Chondrocyte (in vitro differentiated cells): ENCODE measurements around the gene UBA3. TPM values are rescaled to one million over a fixed set of nuclear protein-coding genes. Genes with fewer than 3 reads are reported as not detected.

Experiments
- DNase-seq: peaks from one replicate; pipeline ENCODE4 v3.0.0; 2021; ENCODE audit warnings: mixed read lengths, low spot score
- H3K27ac Mint-ChIP-seq: one replicate; pipeline ENCODE4 v1.8.0; 2021; ENCODE audit warnings: mild to moderate bottlenecking, moderate library complexity, mixed read lengths; ENCODE audit not compliant: unreplicated experiment
- H3K27me3 Mint-ChIP-seq: 2 replicates; pipeline ENCODE4 v1.8.0; 2021; ENCODE audit warnings: low read depth, mixed read lengths
- H3K36me3 Mint-ChIP-seq: 2 replicates; pipeline ENCODE4 v1.8.0; 2021; ENCODE audit warnings: low read depth, mixed read lengths
- H3K4me1 Mint-ChIP-seq: 2 replicates; pipeline ENCODE4 v1.8.0; 2021; ENCODE audit warnings: low read depth, mild to moderate bottlenecking, mixed read lengths
- H3K4me3 Mint-ChIP-seq: one replicate; pipeline ENCODE4 v1.8.0; 2021; ENCODE audit warnings: mild to moderate bottlenecking, moderate library complexity, mixed read lengths; ENCODE audit not compliant: unreplicated experiment
- H3K9me3 Mint-ChIP-seq: 2 replicates; pipeline ENCODE4 v1.8.0; 2021; ENCODE audit warnings: low read depth, mixed read lengths
- total RNA-seq: library from RNA; stranded (reverse); gene quantifications from 3 replicates; pipeline ENCODE4 v1.2.1, GENCODE V29; 2021
- TF ChIP-seq, protein P1 (sequence below): fragments of 200-600 bp; sonication (generic); IDR thresholded peaks from 2 replicates; pipeline ENCODE4 v1.5.0; 2021; ENCODE audit warnings: antibody characterized with exemption, mild to moderate bottlenecking, moderate library complexity

Gene UBA3
- total RNA-seq, 1 donor from 2014 or later, result 58.3 TPM

DNA sequence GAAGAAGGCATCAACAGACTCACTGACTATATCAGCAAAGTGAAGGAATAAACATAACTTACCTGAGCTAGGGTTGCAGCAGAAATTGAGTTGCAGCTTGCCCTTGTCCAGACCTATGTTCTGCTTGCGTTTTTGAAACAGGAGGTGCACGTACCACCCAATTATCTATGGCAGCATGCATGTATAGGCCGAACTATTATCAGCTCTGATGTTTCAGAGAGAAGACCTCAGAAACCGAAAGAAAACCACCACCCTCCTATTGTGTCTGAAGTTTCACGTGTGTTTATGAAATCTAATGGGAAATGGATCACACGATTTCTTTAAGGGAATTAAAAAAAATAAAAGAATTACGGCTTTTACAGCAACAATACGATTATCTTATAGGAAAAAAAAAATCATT lies 24.4 kb upstream of the UBA3 start:
- H3K4me1 Mint-ChIP-seq, result peaks cover 5% of the 10 kb centered on the region
- H3K36me3 Mint-ChIP-seq, result peaks cover 26% of the 10 kb centered on the region
- no peak overlapping the region for H3K4me3 Mint-ChIP-seq
- H3K9me3 Mint-ChIP-seq, result no peaks in the 10 kb centered on the region
- TF ChIP-seq, protein P1, sequence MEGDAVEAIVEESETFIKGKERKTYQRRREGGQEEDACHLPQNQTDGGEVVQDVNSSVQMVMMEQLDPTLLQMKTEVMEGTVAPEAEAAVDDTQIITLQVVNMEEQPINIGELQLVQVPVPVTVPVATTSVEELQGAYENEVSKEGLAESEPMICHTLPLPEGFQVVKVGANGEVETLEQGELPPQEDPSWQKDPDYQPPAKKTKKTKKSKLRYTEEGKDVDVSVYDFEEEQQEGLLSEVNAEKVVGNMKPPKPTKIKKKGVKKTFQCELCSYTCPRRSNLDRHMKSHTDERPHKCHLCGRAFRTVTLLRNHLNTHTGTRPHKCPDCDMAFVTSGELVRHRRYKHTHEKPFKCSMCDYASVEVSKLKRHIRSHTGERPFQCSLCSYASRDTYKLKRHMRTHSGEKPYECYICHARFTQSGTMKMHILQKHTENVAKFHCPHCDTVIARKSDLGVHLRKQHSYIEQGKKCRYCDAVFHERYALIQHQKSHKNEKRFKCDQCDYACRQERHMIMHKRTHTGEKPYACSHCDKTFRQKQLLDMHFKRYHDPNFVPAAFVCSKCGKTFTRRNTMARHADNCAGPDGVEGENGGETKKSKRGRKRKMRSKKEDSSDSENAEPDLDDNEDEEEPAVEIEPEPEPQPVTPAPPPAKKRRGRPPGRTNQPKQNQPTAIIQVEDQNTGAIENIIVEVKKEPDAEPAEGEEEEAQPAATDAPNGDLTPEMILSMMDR, result no peak
- no peaks in the 10 kb centered on the region for H3K27me3 Mint-ChIP-seq
- DNase-seq, result no peak
- no peak overlapping the region for H3K27ac Mint-ChIP-seq

DNA sequence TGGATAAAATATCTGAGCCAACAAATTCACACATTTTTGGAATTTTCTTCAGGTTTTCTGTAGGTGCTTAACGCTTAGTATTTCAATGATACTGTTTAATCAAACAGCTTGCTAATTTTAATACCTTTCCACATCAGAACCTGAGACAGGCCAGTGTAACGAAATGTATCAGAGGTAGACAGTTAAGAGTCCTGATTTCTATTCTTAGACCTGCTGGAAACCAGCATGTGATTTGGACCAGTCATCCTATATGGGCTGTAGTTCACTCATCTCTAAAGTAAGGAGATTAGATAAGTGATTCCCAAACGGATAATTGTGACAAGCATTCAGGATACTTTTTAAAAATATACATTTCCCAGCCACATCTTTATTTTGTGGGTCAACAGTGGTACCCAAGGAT lies 23.0 kb upstream of the UBA3 start:
- no peak for DNase-seq
- H3K4me1 Mint-ChIP-seq, result peaks cover 5% of the 10 kb centered on the region
- no peaks in the 10 kb centered on the region for H3K9me3 Mint-ChIP-seq
- H3K27ac Mint-ChIP-seq, result no peak overlapping the region
- no peaks in the 10 kb centered on the region for H3K27me3 Mint-ChIP-seq
- H3K4me3 Mint-ChIP-seq, result no peak overlapping the region
- TF ChIP-seq, protein P1, result no peak
- H3K36me3 Mint-ChIP-seq, result peaks cover 26% of the 10 kb centered on the region

DNA sequence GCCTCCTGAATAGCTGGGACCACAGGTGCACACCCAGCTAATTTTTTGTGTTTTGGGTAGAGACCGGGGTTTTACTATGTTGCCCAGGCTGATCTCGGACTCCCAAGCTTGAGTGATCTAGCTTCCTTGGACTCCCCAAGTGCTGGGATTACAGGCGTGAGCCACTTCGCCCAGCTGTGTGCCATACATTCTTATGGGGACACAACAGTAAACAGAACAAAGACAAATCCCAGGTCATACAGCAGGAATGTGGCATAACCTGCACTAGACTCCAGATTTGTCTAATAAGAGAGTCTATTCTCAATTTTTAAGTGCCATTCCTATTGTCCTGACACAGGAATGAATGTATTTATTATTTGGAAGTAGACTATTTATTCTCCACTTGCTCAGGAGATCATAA lies 22.2 kb upstream of the UBA3 start:
- TF ChIP-seq, protein P1, result no peak
- DNase-seq, result no peak
- Mint-ChIP-seq H3K9me3 (no peaks in the 10 kb centered on the region), H3K4me1 (peaks cover 9% of the 10 kb centered on the region), H3K4me3 (no peak overlapping the region), H3K27me3 (no peaks in the 10 kb centered on the region), H3K36me3 (peaks cover 29% of the 10 kb centered on the region), H3K27ac (no peak overlapping the region)

DNA sequence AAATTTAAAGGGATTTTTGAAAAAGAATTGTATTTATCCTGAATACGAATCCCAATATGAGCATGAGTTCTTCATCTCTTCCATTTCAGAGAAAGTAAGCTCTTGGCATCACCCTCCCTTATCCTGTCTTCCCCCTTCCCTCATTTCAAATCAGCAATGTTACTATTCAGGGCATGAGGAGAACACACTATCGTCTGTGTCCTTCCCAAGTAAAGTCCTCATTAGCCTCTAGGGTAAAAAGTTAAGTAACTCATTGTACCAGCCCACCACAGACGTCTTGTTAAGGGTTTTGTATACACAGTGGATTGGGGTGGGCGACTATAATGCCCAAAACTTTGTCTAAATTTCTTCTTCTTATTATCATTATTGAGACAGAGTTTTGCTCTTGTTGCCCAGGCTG lies 19.4 kb upstream of the UBA3 start:
- Mint-ChIP-seq H3K4me3 (no peak overlapping the region), H3K27ac (no peak overlapping the region), H3K36me3 (peaks cover 25% of the 10 kb centered on the region), H3K9me3 (no peaks in the 10 kb centered on the region), H3K27me3 (no peaks in the 10 kb centered on the region), H3K4me1 (peaks cover 19% of the 10 kb centered on the region)
- no peak for DNase-seq
- TF ChIP-seq, protein P1, result no peak

DNA sequence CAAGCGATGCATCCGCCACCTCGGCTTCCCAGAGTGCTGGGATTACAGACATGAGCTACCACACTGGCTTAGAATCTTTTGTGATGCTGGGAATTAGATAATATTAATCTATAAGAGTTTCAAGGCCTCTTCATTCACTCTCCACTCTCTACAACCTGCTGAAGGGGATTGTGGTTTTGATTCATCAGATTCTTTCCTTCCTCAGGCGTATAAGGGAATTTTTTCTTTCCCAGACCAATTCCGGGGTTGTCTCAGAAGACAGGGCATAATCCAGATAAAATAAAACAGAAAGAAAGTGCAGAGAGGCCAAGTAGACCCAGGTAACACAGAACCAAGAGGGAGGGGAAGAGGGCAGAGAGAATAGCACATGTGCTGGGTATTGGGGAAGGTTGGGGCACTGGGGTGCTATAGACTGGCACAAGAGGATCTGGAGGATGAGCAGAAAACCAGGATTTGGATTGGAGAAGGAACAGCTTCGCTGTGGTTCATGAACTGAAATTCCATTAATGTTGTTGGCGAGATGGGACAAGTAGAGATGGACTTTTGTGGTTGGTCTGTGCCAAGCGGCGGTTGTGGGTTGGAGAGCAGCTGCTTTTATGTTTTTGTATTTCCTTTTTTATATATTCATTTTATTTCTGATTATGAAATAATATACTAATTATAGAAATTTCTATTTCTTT lies 17.4 kb upstream of the UBA3 start:
- TF ChIP-seq, protein P1, result no peak
- no peaks in the 10 kb centered on the region for H3K27me3 Mint-ChIP-seq
- peak overlapping the region; percentile 39 for H3K27ac Mint-ChIP-seq
- H3K4me1 Mint-ChIP-seq, result peaks cover 38% of the 10 kb centered on the region
- H3K36me3 Mint-ChIP-seq, result peaks cover 12% of the 10 kb centered on the region
- H3K9me3 Mint-ChIP-seq, result no peaks in the 10 kb centered on the region
- H3K4me3 Mint-ChIP-seq, result no peak overlapping the region
- no peak for DNase-seq
